HG02588 (cell line): ENCODE measurements around the gene CSTF2T.
A peak's percentile ranks its signal among the peaks of the same experiment; 100 is the strongest.

Source experiments
- ATAC-seq: cut with Tn5 transposase; IDR thresholded peaks from one replicate; pipeline ENCODE4 v1.9.1; 2021; ENCODE audit warnings: mild to moderate bottlenecking, moderate library complexity; ENCODE audit not compliant: unreplicated experiment

The CSTF2T gene

DNA sequence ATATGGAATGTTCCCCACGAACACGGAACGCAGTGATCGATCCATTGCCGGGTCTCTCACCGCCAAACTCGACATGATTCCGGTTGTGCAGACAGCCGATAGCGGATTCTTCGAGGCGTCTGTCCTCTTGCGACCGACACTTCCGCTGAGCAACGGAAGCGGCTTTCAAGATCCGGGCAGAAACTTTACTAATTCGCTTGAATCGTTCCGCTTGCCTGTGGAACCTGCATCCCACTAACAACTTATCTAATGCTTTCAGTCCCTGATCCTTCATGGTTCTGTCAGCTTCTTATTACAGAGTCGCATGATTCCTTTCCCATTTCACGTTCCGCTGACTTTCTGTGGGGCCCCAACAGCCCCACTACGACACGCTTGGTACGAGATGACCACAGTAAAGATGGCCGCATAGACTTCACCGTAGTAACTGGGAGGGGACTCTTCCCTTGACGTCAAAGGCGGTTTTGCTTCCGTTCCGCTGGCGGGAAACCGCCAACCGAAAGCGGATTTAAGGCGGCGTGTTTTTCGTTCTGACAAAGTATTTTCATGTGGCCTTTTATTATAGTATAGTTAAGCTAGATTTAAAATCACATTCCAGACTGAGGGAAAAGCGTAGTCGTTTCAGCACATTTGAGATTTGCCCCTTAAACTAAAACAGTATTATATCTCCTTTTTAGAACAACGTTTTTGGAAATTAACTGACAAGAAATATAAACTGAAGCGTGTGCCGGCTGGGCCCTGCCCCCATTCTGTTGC, at the start of gene CSTF2T:
Gene CSTF2T, minus strand, starts transcription at position 121 of the 753 bp plus-strand sequence. Its CDS starts 46 bp downstream, at position 75.
- peak; percentile 88 for ATAC-seq

DNA sequence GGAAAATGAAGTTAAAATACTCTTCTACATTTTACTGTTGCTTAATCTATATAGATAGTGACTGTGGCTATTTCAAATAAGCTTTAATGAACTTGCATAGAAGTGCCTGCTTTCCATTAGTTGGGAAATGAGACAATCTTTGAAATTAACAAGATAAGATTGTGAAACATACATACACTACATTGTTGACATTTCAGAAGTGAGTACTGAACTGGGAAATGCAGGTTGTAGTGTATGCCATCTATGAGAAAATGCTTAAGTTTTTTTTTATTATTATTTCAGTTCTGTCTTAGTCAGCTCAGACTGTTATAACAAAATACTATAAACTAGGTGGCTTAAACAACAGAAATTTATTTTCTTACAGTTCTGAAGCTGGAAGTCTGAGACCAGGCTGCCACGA, 49.6 kb upstream of the CSTF2T start:
- ATAC-seq = no peak

DNA sequence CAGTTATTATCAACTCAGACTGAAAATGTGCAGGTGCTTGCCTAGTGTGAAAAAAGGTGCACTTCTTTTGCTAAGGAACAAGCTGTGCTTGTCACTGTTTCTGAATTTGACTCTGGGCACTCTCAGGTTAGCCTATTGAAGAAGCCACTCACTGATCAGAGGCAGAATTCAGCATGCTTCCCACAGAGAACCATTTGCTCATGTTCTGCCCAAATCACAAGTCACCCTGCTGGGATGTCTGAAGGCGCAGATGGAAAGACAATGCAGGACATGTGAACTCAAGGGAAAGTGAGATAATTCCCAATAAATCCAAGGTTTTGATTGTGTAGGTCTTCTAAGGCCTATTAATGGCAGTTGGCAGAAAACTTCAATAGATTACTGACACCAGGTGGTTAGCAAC, 47.8 kb upstream of the CSTF2T start:
- no peak for ATAC-seq

DNA sequence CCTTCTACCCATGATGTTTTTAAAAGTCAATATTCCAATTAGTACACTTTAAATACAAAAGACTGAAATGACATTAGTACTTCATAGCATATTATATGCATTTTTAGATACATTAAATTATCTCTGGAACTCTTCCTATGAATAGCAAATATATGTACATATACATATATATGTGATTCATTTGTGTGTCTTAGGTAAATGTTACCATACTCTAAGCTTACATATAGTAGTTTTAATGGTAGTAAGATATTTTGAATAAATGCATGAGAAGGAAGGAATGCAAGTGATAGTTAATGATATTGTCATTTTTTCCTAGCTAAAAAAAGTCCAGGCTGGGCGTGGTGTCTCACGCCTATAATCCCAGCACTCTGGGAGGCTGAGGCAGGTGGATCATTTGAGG, 46.0 kb upstream of the CSTF2T start:
- ATAC-seq = no peak

- ATAC-seq = no peak
Measured at GRCh38 chr10:51744235-51745000, 45.0 kb upstream of the CSTF2T start.

DNA sequence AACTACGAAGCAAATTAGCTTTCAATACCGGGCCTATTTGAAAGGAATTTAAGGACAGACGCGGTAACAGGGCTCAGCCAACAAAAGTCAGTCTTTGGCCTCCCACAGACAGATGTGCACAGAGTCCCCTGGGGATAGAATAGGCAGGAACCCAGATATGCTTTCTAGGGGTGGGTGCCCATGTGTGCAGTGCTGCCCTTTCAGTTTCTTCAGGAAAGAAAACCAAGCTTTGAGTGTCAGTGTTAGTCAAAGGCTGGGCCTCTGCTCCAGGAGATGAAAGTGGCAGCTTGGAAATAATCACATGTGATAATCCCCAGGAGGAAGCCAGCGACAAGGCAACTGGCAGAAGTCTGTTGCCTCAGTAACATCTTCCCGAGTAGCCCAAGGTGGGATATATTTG, 43.8 kb upstream of the CSTF2T start:
- ATAC-seq = peak; percentile 79

GRCh38 chr10:51733057-51733456, 33.7 kb upstream of the CSTF2T start:
- no peak for ATAC-seq

GRCh38 chr10:51729822-51730555, 30.6 kb upstream of the CSTF2T start:
- no peak for ATAC-seq

GRCh38 chr10:51724038-51724437, 24.6 kb upstream of the CSTF2T start:
- ATAC-seq = no peak

- no peak for ATAC-seq
Measured at GRCh38 chr10:51718804-51719291, 19.5 kb upstream of the CSTF2T start.

GRCh38 chr10:51716981-51717380, 17.6 kb upstream of the CSTF2T start:
- ATAC-seq = no peak

DNA sequence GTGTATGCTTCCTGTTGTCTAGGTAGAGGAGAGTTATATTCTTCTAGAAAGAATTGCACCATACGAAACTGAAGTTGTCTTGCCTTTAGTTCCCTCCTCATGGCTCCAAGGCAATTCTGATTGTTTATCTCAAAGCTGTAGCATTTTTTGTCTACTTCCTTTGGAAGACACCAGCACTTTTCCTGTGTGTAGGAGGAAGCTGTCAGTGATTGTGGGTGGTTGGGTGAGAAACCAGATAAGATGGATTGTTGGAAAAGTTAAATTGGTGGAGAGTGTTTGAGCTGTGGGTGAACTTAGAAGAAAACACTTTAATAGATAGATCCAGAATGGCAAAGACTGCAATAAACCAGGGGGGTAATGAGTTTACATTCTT, 12.1 kb upstream of the CSTF2T start:
- no peak for ATAC-seq

DNA sequence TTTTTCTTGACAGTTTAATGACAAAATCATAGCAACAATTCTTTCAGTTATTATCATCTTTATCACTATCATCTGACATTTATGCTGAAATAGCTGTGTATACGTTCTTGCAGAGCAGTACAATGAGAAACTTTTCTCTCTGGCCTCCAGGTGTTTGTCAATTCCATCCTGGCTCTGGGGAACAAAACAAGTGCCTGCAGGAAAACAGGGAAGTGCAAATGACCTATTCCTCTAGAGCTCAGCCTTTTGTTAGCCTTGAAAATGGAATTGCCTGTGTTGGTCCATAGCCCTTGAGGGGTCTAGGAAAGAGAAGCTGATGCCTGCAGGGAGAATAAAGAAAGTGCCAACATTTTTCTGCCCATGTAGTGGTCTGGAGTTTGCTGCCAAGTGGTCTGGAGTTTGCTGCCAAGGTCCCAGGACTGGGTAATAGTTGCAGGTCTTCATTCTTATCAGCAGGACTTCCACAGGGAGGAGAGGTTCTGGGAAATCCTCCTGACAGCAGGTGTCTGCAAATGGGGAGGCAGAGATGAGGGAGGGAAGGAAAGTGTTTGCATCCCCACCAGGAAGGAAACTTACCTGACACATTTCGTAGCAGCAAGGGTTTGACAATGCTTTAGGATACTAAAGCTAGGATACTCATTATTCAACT, 10.1 kb upstream of the CSTF2T start:
- no peak for ATAC-seq

- ATAC-seq = no peak
Measured at GRCh38 chr10:51708609-51709008, 9.2 kb upstream of the CSTF2T start.

DNA sequence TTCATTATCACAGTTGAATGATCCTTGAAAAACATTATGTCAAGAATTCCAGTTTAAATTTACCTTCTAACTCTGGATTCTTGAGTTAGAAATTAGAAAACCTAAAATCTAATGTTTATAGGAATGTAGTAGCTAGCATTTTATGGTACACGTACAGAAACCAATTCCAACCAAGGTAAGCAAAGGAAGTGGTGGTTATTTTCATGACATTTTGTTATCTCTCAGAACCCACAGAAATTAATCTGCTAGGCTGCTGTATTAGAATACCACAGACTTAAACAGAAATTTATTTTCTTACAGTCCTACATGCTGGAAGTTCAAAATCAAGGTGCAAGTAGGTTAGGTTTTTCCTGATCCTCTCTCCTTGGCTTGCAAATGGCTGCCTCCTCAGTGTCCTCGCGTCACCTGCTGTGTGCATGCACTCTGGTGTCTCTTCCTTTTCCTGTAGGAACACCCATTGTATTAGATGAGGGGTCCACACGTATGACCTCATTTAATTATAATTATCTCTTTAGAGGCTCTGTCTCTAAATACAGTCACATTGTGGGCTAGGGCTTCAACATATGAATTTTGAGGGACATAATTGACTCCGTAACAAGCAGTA, 8.5 kb upstream of the CSTF2T start:
- no peak for ATAC-seq

DNA sequence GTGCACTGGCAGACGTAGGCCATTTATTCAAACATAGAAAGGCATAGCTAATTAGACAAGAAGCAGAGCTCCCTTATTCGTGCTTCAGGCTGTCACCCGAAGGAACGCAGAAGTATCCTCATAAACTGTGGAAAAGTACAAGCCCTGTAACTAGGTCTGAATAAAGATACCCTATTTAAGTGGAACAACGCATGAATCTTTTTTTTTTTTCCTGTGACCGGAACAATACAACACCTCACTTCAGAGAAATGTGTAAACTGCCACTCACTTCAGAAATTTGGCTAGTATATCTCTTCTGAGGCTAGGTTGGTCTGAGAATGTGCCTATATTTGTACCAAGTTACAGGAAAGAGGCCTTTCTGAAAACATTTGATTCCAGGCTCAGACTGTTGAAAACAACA, 8.0 kb upstream of the CSTF2T start:
- no peak for ATAC-seq

GRCh38 chr10:51706225-51706624, 6.8 kb upstream of the CSTF2T start:
- no peak for ATAC-seq

GRCh38 chr10:51705774-51706173, 6.4 kb upstream of the CSTF2T start:
- no peak for ATAC-seq

DNA sequence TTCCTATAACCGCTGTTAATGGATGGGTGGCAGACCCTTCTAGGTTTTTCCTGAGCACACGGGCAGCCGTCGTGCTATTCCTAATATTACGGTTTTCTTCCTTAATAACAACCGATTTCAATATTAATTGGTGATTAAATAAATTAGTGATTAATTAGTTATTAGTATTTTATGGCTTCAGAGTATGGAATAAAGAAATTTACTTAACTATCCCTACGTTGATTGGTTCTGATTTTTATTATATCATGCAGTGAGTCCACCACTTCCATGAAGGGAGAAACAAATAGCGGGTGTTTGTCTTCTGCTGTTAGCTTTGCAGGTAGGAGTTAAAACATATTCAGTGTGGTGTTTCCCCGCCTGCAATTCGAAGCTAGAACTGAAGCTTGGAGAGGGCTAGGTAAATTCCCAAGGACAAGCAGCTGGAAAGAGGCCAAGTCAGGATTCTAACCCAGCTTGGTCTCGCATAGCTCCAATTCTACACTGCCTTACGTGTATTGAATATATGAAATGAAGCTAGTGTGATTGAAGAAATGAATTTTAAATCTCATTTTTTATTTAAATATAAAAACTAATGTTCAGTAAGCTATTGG, 928 bp upstream of the CSTF2T start:
- ATAC-seq = no peak

DNA sequence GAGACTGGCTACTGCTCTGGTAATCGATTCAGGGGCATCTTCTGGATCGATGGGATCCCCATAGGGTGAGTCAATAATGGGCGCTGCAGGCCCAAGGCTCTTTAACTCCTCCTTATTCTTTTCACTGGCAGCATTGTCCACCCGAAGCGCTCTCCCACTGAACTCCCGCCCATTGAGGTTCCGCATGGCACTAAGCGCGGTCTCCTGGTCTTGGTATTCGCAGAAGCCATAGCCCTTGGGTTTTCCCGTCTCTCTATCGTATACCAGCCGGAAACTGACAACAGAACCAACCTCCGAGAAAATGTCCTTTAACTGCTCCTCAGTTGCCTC, 285 bp downstream of the CSTF2T start:
- peak; percentile 34 for ATAC-seq
